MM.1S (cell line): Measurements from ENCODE around the gene MGST3.

Experiments
- CTCF ChIP-seq: fragments of 300-600 bp; sonication (generic); IDR thresholded peaks from 2 replicates; pipeline ENCODE4 v1.5.1; 2016; ENCODE audit warnings: antibody characterized with exemption, low read length, mixed read lengths
- EZH2 ChIP-seq: fragments of 300-600 bp; sonication (generic); optimal IDR thresholded peaks from 2 replicates; pipeline ENCODE3; 2017; ENCODE audit warnings: low read depth, mild to moderate bottlenecking, antibody characterized with exemption, low read length, mixed read lengths

- TF ChIP-seq CTCF (no peak), EZH2 (no peak)
These were observed 49.3 kb downstream of the MGST3 start for GRCh38 chr1:165680303-165680702.
